Astrocyte of the cerebellum (primary cell): ENCODE measurements around the gene PKLR.

ENCODE experiments used
- DNase-seq: peaks from one replicate; pipeline ENCODE4 v3.0.0-alpha.2; 2011; ENCODE audit warnings: low read depth
- H3K4me3 ChIP-seq: 2 replicates; pipeline ENCODE4 v1.5.1; 2011; ENCODE audit warnings: mild to moderate bottlenecking, low read depth, low read length, moderate library complexity
- CTCF ChIP-seq: IDR thresholded peaks from 2 replicates; pipeline ENCODE4 v1.5.1; 2012; ENCODE audit warnings: low read length, low read depth, moderate library complexity, mild to moderate bottlenecking; ENCODE audit errors: missing control alignments
- in situ Hi-C: cut with HindIII; loops from 2 replicates; pipeline ENCODE4 v1.10.0; 2017; ENCODE audit warnings: low sequenced_read_pairs

The PKLR gene

GRCh38 chr1:155318082-155318481 lies 16.8 kb upstream of the PKLR start:
- in situ Hi-C loops, result no loop called here
- no peak overlapping the region for H3K4me3 ChIP-seq
- TF ChIP-seq CTCF, result no peak
- DNase-seq, result no peak

GRCh38 chr1:155316922-155317321 lies 15.7 kb upstream of the PKLR start:
- in situ Hi-C loops, result no loop called here
- no peak for DNase-seq
- H3K4me3 ChIP-seq, result no peak overlapping the region
- TF ChIP-seq CTCF, result no peak

- DNase-seq, result no peak
- in situ Hi-C loops, result no loop called here
- no peak overlapping the region for H3K4me3 ChIP-seq
- TF ChIP-seq CTCF, result no peak
Measured at GRCh38 chr1:155313261-155313660, 12.0 kb upstream of the PKLR start.

GRCh38 chr1:155309423-155310021 lies 8.3 kb upstream of the PKLR start:
- in situ Hi-C loops, result no loop called here
- no peak for DNase-seq
- TF ChIP-seq CTCF, result no peak
- H3K4me3 ChIP-seq, result peak overlapping the region; percentile 69

GRCh38 chr1:155308493-155309422 lies 7.5 kb upstream of the PKLR start, which contains the start of gene FDPS:
TSS of gene FDPS (plus strand) at chr1:155308866. CDS start at chr1:155309790, 924 bp downstream.
- in situ Hi-C loops, result no loop called here
- peak within 1 kb of the TSS; percentile 69 for H3K4me3 ChIP-seq
- peak; percentile 97 for DNase-seq
- no peak for TF ChIP-seq CTCF

GRCh38 chr1:155307247-155307740 lies 6.1 kb upstream of the PKLR start:
- no peak overlapping the region for H3K4me3 ChIP-seq
- DNase-seq, result no peak
- in situ Hi-C loops, result no loop called here
- peak; percentile 27 for TF ChIP-seq CTCF
